Stomach smooth muscle (tissue), 2 donors: ENCODE data around the gene ZNF689.
A peak's percentile ranks its signal among the peaks of the same experiment; 100 is the strongest.

Experiments used
- H3K27ac ChIP-seq: one replicate; pipeline ENCODE4 v1.7.0; 2013; ENCODE audit warnings: mild to moderate bottlenecking, low read length, inconsistent platforms
- H3K27me3 ChIP-seq, 2 donors: one replicate each; pipeline ENCODE4 v1.7.0; 2013; ENCODE audit warnings: low read length in 2 of 2; ENCODE audit not compliant: insufficient read depth in 2 of 2, control insufficient read depth in 1 of 2
- H3K36me3 ChIP-seq, 2 donors: one replicate each; pipeline ENCODE4 v1.7.0; 2013; ENCODE audit warnings: low read length in 2 of 2; ENCODE audit not compliant: control insufficient read depth in 2 of 2, insufficient read depth in 2 of 2
- H3K4me1 ChIP-seq: one replicate; pipeline ENCODE4 v1.7.0; 2013; ENCODE audit warnings: low read length; ENCODE audit not compliant: control insufficient read depth, insufficient read depth
- H3K4me3 ChIP-seq, 2 donors: one replicate each; pipeline ENCODE4 v1.7.0; 2013; ENCODE audit warnings: low read length in 2 of 2
- H3K9ac ChIP-seq, 2 donors: one replicate each; pipeline ENCODE4 v1.7.0; 2013; ENCODE audit warnings: low read length in 2 of 2, mild to moderate bottlenecking in 1 of 2
- H3K9me3 ChIP-seq, 2 donors: one replicate each; pipeline ENCODE4 v1.7.0; 2013; ENCODE audit warnings: low read length in 2 of 2; ENCODE audit not compliant: control insufficient read depth in 2 of 2
- donor health status: healthy.
- donor health status: Pancreatic carcinoma.

ZNF689 gene

DNA sequence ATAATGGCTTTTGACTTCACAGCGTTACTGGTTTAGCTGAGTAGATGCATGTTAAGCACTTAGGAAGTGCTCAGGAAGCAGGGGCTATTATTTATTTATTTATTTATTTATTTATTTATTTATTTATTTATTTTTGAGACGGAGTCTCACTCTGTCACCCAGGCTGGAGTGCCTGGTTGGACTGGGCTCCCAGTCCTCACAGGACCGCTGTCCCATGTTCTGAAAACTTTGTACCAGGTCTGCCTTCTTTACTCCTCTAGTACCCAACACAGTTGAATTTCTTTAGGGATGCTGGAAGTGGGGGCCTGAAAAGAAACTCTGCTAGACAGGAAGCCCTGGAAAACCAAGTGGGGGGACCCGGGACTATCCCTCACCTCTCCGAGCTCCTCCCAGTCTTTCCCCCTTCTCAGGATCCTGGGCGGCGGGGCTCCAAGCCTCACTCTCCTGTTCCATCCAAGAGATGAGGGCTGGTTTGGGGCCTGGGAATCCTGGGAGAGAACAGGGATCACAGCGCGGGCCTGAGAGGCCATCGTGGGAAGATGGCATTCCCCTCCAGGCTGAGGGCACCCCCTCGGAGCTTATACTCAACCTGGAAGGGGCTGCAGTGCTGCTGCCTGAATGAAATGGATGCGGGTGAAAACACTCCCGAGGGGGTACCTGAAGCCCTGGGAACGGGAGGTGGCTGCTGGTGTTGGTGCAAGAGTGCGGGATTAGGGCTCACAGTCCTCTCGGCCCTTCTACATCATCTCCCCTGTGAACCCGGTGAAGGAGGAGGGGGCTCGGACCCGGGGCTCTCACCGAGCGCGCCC, 39.3 kb downstream of the ZNF689 start:
- H3K9ac ChIP-seq = peak overlapping the region; percentile 90 to 96
- peaks cover 19% of the 10 kb centered on the region for H3K4me1 ChIP-seq
- H3K4me3 ChIP-seq = peak overlapping the region; percentile 86 to 91
- no peaks in the 10 kb centered on the region for H3K9me3 ChIP-seq
- no peaks in the 10 kb centered on the region for H3K27me3 ChIP-seq
- H3K36me3 ChIP-seq = peaks cover 0 to 3% of the 10 kb centered on the region in 2 donors
- peak overlapping the region; percentile 94 for H3K27ac ChIP-seq

- peak overlapping the region in 1 of 2 donors; percentile 1 for H3K4me3 ChIP-seq
- peak overlapping the region; percentile 94 for H3K27ac ChIP-seq
- H3K36me3 ChIP-seq = peaks cover 0 to 3% of the 10 kb centered on the region in 2 donors
- H3K4me1 ChIP-seq = peaks cover 19% of the 10 kb centered on the region
- H3K9me3 ChIP-seq = no peaks in the 10 kb centered on the region
- H3K9ac ChIP-seq = peak overlapping the region in 1 of 2 donors; percentile 58
- no peaks in the 10 kb centered on the region for H3K27me3 ChIP-seq
Observed at GRCh38 chr16:30569746-30570635, 40.2 kb downstream of the ZNF689 start.

DNA sequence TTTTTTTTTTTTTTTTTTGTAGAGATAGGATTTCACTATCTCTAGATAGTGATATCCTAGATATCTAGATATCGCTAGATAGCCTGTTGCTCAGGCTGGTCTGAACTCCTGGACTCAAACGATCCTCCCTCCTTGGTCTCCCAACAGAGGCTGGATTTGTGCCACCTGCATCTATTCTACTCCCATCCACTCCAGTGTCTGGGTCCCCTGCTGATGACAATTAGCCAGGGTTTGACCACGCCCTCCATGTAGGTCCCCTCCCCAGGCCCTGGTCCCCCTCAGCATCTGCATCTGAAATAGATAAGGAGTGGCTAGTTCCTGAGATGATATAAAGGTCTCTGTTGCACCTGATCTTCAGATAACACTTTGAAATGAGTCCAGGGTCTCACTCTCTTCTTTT, 40.9 kb downstream of the ZNF689 start:
- H3K27me3 ChIP-seq = no peaks in the 10 kb centered on the region
- H3K27ac ChIP-seq = no peak overlapping the region
- no peaks in the 10 kb centered on the region for H3K9me3 ChIP-seq
- H3K9ac ChIP-seq = no peak overlapping the region
- H3K4me1 ChIP-seq = peaks cover 19% of the 10 kb centered on the region
- peaks cover 0 to 3% of the 10 kb centered on the region in 2 donors for H3K36me3 ChIP-seq
- H3K4me3 ChIP-seq = no peak overlapping the region

- Histone ChIP-seq H3K27ac (no peak overlapping the region), H3K4me3 (no peak overlapping the region), H3K4me1 (peaks cover 19% of the 10 kb centered on the region), H3K9me3 (no peaks in the 10 kb centered on the region), H3K36me3 (peaks cover 0 to 3% of the 10 kb centered on the region in 2 donors), H3K27me3 (no peaks in the 10 kb centered on the region), H3K9ac (no peak overlapping the region)
Observed at GRCh38 chr16:30567991-30568638, 42.1 kb downstream of the ZNF689 start.

- Histone ChIP-seq H3K9me3 (no peaks in the 10 kb centered on the region), H3K27me3 (no peaks in the 10 kb centered on the region), H3K4me3 (no peak overlapping the region), H3K4me1 (peaks cover 15% of the 10 kb centered on the region), H3K9ac (no peak overlapping the region), H3K27ac (no peak overlapping the region), H3K36me3 (peaks cover 0 to 3% of the 10 kb centered on the region in 2 donors)
Observed at GRCh38 chr16:30567160-30567990, 42.8 kb downstream of the ZNF689 start.

- Histone ChIP-seq H3K9me3 (no peaks in the 10 kb centered on the region), H3K4me1 (peaks cover 11% of the 10 kb centered on the region), H3K27ac (no peak overlapping the region)
Observed at GRCh38 chr16:30566531-30566930, 43.7 kb downstream of the ZNF689 start.

DNA sequence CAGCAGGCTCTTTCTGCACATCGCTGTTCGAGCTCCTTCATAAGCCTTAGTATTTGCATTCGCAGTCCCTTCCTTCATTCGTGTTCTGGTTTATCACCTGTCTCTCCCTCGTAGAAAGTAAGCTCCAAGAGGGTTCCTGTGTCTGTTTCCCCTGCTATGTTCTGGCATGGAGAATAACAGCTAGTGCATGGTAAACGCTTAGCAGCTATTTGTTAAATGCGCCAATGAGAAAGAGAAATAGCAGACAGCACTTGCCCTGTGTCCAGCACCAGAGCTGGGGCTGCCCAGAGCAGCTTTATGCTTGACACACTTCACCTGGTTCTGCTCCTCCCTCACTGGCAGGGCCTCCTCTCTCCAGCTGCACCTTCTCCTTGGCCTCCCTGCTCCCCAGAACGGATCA, 44.2 kb downstream of the ZNF689 start:
- Histone ChIP-seq H3K4me1 (peaks cover 12% of the 10 kb centered on the region), H3K9ac (no peak overlapping the region)

More at GRCh38 chr16:30566531-30566930, 43.7 kb downstream of the ZNF689 start:
- Histone ChIP-seq H3K36me3 (peaks cover 0 to 3% of the 10 kb centered on the region in 2 donors), H3K27me3 (no peaks in the 10 kb centered on the region), H3K4me3 (no peak overlapping the region), H3K9ac (no peak overlapping the region)

GRCh38 chr16:30565526-30565925, 44.7 kb downstream of the ZNF689 start:
- Histone ChIP-seq H3K27me3 (no peaks in the 10 kb centered on the region), H3K9ac (no peak overlapping the region), H3K27ac (no peak overlapping the region), H3K9me3 (no peaks in the 10 kb centered on the region), H3K4me3 (no peak overlapping the region), H3K4me1 (peaks cover 9% of the 10 kb centered on the region), H3K36me3 (peaks cover 0 to 3% of the 10 kb centered on the region in 2 donors)

More for the DNA sequence above, 44.2 kb downstream of the ZNF689 start:
- Histone ChIP-seq H3K4me3 (no peak overlapping the region), H3K9me3 (no peaks in the 10 kb centered on the region), H3K27me3 (no peaks in the 10 kb centered on the region), H3K27ac (no peak overlapping the region), H3K36me3 (peaks cover 0 to 3% of the 10 kb centered on the region in 2 donors)

- no peaks in the 10 kb centered on the region for H3K9me3 ChIP-seq
- peaks cover 15% of the 10 kb centered on the region for H3K4me1 ChIP-seq
- H3K9ac ChIP-seq = no peak overlapping the region
- H3K27ac ChIP-seq = no peak overlapping the region
- no peaks in the 10 kb centered on the region for H3K27me3 ChIP-seq
- no peak overlapping the region for H3K4me3 ChIP-seq
- H3K36me3 ChIP-seq = no peaks in the 10 kb centered on the region
Observed at GRCh38 chr16:30562021-30562420, 48.2 kb downstream of the ZNF689 start.
